Stimulated activated CD4-positive, alpha-beta T cell treated with anti-CD3 and anti-CD28 coated beads, Interleukin-4, amount 100 ng/mL, for 1 hour (primary cell): ENCODE data around the gene TSBP1.
"Not testable (repeated sequence)": the region's sequence is repeated elsewhere in the genome, so short reads cannot be mapped to it uniquely, and the experiment has no call there.

Source experiments
- DNase-seq: peaks from one replicate; pipeline ENCODE4 v3.0.0-alpha.2; 2020

TSBP1 gene

DNA sequence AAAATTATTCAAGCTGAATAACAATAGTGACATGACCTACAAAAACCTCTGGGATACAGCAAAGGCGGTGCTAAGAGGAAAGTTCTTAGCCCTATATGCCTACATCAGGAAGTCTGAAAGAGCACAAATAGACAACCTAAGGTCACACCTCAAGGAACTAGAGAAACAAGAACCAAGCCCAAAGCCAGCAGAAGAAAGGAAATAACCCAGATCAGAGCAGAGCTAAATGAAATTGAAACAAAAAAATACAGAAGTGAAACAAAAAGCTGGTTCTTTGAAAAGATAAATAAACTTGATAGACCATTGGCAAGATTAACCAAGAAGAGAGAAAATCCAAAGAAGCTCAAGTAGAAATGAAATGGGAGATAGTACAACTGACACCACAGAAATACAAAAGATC is 100.3 kb downstream of the TSBP1 start:
- no peak for DNase-seq

DNA sequence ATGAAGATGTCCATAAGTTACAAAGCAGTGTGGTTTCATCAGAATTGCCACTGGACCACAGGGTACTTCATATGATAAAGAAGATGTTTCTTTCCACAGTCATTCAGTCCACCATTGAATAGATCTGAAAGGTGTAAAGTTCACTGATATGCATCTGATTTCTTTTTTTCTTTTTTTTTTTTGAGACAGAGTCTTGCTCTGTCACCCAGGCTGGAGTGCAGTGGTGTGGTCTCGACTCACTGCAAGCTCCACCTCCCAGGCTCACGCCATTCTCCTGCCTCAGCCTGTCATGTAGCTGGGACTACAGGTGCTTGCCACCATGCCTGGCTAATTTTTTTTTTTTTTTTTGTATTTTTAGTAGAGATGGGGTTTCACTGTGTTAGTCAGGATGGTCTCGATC is 103.2 kb downstream of the TSBP1 start:
- DNase-seq = not testable (repeated sequence)

DNA sequence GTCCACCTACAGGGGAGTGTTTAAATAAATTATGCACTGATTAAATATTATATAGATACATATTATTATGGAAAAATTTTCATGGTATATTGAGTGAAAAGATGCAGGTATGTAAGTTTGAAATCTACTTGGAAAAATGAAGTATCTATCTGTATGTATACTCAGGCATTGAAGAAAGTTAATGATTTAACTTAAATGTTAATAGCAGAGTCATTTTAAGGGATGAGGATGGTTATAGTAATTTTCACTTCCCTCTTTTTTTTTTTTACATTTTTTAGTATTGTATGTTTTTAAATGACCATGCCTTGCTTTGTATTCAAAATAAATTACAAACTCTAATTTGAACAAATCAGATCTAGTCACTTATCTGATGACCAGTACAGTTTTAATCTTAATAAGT is 104.7 kb downstream of the TSBP1 start:
- no peak for DNase-seq

DNA sequence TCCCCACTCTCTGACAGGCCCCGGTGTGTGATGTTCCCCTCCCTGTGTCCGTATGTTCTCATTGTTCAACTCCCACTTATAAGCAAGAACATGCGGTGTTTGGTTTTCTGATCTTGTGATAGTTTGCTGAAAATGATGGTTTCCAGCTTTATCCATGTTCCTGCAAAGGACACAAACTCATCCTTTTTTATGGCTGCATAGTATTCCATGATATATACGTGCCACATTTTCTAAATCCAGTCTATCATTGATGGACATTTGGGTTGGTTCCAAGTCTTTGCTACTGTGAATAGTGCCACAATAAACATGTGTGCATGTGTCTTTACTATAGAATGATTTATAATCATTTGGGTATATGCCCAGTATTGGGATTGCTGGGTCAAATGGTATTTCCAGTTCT is 114.4 kb downstream of the TSBP1 start:
- not testable (repeated sequence) for DNase-seq

DNA sequence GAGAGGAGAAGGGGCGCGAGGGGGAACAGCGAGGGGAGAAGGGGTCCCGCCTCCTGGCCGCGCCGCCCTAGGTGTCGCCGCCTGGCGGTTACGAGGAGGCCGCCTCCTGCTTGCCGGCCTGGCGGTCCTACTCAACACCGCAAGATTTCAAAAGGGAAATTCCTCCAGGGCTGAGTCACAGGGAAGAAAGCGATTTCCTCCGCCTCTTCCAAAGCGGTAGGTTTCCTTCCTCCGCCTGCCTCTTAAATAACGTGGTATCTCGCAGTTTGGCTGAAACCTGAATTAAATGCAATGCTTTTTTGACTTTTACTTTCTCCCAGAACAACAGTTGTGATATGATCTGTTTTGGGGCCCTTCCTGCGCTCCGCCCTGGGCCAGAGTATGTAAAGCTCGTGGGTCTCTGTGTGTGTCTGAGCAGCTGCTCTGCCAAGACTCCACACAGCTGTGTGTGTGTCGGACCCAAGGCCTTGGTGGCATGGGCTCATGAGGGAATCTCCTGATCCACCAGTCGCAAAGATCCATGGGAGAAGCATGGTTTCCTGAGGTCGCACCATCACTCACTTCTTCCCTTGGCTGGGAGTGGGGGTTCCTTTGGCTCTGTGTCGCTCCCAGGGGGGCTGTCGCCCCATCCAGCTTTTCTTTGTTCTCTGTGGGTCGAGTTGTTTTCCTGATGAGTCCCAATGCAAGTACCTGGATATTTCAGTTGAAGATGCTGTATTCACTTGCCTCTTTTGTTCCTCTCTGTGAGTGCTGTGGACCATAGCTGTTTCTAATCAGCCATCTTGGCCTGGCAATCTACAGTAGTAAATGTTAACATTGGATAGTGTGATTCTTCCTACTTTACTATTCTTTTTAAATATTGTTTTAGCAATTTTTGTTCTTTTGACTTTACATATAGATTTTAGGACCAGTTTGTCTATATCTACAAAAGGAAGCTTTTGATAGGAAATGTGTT is 116.2 kb downstream of the TSBP1 start:
- DNase-seq = peak; percentile 69

DNA sequence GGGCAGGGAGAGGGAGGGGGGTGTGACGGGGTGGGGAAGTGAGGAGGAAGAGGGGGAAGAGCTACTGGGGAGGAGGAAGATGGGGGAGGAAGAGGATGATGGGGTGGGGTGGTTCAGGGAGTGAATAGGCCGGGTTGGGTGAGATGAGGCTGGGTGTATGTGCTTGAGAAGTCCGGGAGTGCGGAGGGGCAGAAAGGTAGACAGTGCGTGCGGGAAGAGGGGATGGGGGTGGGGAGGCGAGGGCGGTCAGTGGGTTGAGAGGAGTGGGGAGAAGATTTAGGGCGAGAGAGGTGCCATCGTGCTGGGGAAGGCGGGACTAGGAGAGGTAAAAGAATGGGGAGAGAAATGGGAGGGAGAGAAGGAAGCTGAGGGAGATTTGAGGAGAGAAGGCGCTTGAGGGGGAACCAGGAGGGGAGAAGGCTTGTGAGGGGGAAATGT is 116.9 kb downstream of the TSBP1 start:
- DNase-seq = no peak

DNA sequence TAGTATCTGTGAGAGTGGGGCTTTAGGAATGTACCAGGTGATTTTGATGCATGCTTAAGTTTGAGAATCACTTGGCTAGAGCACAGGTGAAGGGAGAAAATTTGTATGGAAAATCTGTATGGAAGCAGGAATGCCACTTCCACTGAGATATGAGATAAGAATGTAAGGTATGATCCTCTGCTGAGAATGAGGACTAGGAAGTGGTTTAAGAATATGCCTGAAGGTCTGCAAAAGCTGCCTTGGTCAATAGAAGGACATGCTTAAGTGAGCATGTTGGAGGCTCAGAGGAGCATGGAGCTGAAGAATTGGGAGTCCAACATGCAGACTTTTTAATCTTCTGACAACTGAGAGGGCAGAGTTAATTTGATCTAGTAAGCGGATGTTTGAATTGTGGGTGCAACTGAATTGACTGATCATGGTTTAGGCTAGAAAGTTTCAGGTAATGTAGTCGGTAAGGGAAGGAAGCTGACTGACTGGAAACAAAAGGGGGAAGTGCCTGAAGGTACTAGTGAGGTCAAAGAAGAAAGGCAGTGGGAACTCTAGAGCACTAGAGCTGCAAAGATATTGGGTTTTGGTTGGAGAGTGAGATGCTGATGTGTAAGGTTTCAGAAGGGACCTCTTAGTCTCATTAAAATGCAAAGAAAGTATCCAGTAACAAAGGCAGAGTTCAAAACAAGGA is 119.2 kb downstream of the TSBP1 start:
- no peak for DNase-seq

DNA sequence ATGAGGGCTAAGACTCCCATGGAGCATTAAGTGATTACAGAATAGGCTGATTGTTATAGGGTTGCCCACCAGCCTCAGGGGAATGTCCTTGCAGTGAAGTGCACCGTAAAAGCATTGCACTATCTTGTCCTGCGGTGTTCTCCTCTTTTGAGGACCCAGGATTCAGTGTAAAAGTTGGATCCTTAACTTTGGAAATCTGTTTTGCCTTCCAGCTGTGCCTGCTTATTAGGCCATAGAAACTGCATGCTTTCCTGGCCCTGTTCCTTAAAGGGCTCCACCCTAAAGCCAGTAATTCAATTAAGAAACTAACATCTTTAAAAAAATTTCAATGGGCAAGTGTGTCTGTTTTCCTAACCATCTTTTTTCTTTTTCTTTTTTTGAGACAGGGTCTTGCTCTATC is 122.4 kb downstream of the TSBP1 start:
- no peak for DNase-seq

DNA sequence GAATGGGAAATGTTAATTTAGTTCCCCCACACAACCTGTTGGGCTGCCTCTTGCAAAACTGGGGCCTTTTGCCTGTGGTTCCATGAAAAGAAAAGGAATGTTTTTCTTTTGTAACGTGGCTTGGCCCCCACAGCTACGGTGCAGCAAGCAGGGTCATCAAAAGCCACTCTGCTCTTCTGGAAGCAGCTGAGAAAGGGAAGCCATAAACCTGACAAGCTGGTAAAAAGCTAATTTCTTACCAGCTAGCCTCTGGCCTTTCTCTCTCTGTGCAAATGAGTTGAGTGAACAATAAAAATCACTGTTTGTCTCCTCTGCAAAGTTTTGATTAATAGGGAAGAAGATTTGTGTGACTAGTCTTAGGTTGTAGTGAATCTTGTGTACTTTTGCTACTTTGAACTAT is 124.3 kb downstream of the TSBP1 start:
- DNase-seq = no peak

DNA sequence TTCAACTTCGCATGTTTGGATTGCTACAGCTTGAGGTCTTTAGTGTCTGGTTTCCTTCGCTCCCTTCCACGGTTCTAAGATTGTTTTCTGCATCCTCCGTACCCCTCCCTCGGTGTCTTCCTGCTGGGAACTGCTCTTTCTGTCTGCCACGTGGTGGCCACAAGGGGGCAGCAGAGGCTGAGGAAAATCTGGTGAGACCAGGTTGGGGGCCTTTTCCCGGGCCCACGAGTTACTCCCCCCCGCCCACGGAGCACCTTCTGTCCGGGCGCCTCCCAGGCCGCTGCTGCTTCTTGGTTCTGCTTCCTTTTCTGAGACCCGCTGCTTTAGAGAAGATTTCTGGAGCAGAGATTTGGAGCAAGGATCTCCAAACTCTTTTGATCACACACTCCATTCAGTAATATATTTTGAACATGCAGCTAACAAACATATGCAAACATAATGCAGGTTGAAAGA is 126.7 kb downstream of the TSBP1 start:
- peak; percentile 70 for DNase-seq

DNA sequence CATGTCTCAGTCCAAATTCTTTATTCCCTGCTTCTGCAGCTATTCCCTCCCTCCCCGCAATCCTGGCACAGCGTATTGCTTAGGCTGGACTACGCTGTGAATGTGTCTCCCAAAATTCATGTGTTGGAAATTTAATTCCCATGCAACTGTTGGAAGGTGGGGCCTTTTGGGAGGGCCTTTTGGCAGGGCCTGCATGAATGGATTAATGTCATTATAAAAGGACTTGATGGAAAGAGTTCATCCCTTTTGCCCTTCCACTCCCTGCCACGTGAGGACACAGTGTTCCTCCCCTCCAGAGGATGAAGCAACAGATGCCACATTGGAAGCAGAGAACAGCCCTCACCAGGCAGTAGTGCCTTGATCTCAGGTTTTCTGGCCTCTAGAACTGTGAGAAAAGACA is 127.4 kb downstream of the TSBP1 start:
- DNase-seq = no peak
